ENCODE data around the gene SCRT2. TPM values are rescaled to one million over a fixed set of nuclear protein-coding genes. Genes with fewer than 3 reads are reported as not detected.

The SCRT2 gene
- total and polyA plus RNA-seq, 9 of the 15 experiments (the other 6 are each of a cell fraction or from before 2014, with no cell fraction given), result 0.04 to 0.75 (median 0.13) TPM; not detected in 2

DNA sequence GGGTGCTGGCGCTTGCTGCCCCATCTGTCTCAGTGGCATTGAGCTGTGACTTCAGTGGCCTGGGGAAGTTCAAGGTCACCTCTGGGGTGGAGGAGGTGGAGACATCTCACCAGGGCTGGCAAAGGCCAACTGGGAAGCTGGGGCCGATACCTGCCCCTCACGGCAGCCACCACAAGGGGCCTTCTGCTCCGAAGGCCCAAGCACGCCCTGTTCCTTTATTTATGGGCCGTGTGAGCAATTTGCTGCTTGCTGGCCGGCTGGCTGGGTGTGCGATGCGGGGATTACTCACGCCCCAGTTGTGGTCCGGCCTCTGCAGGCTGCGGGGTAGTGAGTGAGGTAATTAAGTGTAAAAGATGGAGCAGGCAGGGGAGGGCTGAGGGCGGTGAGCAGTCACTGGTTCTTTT, 13.2 kb upstream of the SCRT2 start (continued):
- TF ChIP-seq, protein P1, sequence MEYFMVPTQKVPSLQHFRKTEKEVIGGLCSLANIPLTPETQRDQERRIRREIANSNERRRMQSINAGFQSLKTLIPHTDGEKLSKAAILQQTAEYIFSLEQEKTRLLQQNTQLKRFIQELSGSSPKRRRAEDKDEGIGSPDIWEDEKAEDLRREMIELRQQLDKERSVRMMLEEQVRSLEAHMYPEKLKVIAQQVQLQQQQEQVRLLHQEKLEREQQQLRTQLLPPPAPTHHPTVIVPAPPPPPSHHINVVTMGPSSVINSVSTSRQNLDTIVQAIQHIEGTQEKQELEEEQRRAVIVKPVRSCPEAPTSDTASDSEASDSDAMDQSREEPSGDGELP (CRISPR knock-in tag; IDR thresholded peaks at IDR 0.05; ENCODE audit: borderline replicate concordance), result peak; percentile 50; the same call in 1 of the 2 replicates
- no peak for TF ChIP-seq CCNT2 (IDR thresholded peaks at IDR 0.05; ENCODE audit: borderline replicate concordance, extremely low read depth, insufficient read length, low read depth, low read length)
- TF ChIP-seq SMC3 (conservative IDR thresholded peaks at IDR 0.05; ENCODE audit: insufficient read depth, low read depth, low read length), result no peak
- TF ChIP-seq CREM (IDR thresholded peaks at IDR 0.05; ENCODE audit: low read depth), result peak; percentile 31; the same call in 1 of the 2 replicates
- peak; percentile 81; the same call in 1 of the 2 replicates for TF ChIP-seq ZBTB1 (CRISPR knock-in tag; IDR thresholded peaks at IDR 0.05; ENCODE audit: borderline replicate concordance, low read depth)
- peak; percentile 86 for TF ChIP-seq ESRRA (IDR thresholded peaks at IDR 0.05; ENCODE audit: borderline replicate concordance, low read depth)
- TF ChIP-seq ZEB2 (IDR thresholded peaks at IDR 0.05), result no peak
- TF ChIP-seq, protein P2, sequence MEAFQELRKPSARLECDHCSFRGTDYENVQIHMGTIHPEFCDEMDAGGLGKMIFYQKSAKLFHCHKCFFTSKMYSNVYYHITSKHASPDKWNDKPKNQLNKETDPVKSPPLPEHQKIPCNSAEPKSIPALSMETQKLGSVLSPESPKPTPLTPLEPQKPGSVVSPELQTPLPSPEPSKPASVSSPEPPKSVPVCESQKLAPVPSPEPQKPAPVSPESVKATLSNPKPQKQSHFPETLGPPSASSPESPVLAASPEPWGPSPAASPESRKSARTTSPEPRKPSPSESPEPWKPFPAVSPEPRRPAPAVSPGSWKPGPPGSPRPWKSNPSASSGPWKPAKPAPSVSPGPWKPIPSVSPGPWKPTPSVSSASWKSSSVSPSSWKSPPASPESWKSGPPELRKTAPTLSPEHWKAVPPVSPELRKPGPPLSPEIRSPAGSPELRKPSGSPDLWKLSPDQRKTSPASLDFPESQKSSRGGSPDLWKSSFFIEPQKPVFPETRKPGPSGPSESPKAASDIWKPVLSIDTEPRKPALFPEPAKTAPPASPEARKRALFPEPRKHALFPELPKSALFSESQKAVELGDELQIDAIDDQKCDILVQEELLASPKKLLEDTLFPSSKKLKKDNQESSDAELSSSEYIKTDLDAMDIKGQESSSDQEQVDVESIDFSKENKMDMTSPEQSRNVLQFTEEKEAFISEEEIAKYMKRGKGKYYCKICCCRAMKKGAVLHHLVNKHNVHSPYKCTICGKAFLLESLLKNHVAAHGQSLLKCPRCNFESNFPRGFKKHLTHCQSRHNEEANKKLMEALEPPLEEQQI (IDR thresholded peaks at IDR 0.05), result no peak
- TF ChIP-seq, protein P3, sequence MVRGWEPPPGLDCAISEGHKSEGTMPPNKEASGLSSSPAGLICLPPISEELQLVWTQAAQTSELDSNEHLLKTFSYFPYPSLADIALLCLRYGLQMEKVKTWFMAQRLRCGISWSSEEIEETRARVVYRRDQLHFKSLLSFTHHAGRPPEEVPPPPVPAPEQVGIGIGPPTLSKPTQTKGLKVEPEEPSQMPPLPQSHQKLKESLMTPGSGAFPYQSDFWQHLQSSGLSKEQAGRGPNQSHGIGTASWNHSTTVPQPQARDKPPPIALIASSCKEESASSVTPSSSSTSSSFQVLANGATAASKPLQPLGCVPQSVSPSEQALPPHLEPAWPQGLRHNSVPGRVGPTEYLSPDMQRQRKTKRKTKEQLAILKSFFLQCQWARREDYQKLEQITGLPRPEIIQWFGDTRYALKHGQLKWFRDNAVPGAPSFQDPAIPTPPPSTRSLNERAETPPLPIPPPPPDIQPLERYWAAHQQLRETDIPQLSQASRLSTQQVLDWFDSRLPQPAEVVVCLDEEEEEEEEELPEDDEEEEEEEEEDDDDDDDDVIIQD (CRISPR knock-in tag; IDR thresholded peaks at IDR 0.05), result no peak
- TF ChIP-seq CBX8 (IDR thresholded peaks at IDR 0.05; ENCODE audit: borderline replicate concordance, extremely low read depth, low read depth, low read length, poor library complexity, severe bottlenecking), result no peak
- TF ChIP-seq BRCA1 (IDR thresholded peaks at IDR 0.05), result no peak
- no peak for TF ChIP-seq BRCA1 (CRISPR knock-in tag; IDR thresholded peaks at IDR 0.05)
- no peak for TF ChIP-seq PHB (CRISPR knock-in tag; IDR thresholded peaks at IDR 0.05)
- TF ChIP-seq SUPT5H (IDR thresholded peaks at IDR 0.05), result no peak
- TF ChIP-seq, protein P4, sequence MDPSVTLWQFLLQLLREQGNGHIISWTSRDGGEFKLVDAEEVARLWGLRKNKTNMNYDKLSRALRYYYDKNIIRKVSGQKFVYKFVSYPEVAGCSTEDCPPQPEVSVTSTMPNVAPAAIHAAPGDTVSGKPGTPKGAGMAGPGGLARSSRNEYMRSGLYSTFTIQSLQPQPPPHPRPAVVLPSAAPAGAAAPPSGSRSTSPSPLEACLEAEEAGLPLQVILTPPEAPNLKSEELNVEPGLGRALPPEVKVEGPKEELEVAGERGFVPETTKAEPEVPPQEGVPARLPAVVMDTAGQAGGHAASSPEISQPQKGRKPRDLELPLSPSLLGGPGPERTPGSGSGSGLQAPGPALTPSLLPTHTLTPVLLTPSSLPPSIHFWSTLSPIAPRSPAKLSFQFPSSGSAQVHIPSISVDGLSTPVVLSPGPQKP (CRISPR knock-in tag; IDR thresholded peaks at IDR 0.05), result no peak
- TF ChIP-seq, protein P5, sequence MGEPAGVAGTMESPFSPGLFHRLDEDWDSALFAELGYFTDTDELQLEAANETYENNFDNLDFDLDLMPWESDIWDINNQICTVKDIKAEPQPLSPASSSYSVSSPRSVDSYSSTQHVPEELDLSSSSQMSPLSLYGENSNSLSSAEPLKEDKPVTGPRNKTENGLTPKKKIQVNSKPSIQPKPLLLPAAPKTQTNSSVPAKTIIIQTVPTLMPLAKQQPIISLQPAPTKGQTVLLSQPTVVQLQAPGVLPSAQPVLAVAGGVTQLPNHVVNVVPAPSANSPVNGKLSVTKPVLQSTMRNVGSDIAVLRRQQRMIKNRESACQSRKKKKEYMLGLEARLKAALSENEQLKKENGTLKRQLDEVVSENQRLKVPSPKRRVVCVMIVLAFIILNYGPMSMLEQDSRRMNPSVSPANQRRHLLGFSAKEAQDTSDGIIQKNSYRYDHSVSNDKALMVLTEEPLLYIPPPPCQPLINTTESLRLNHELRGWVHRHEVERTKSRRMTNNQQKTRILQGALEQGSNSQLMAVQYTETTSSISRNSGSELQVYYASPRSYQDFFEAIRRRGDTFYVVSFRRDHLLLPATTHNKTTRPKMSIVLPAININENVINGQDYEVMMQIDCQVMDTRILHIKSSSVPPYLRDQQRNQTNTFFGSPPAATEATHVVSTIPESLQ (CRISPR knock-in tag; IDR thresholded peaks at IDR 0.05), result no peak
- no peak for TF ChIP-seq IRF2 (CRISPR knock-in tag; IDR thresholded peaks at IDR 0.05)
- TF ChIP-seq POLR2AphosphoS5 (IDR thresholded peaks at IDR 0.05; ENCODE audit: control insufficient read depth, insufficient read depth, low read depth, low read length), result no peak
- no peak for TF ChIP-seq ARID2 (IDR thresholded peaks at IDR 0.05)
- 0 out of 2 replicates have a peak, but pooled peaks have one; percentile 18 for TF ChIP-seq CTBP1 (IDR thresholded peaks at IDR 0.05; ENCODE audit: borderline replicate concordance)
- TF ChIP-seq ZNF695 (CRISPR knock-in tag; IDR thresholded peaks at IDR 0.05), result no peak
- no peak for TF ChIP-seq ZNF133 (CRISPR knock-in tag; IDR thresholded peaks at IDR 0.05)

All from K562 (cell line).